Thyroid gland (tissue), 4 donors: ENCODE results near the gene ANKHD1.

Experiments used
- POLR2A ChIP-seq, 2 donors: fragments of 450-650 bp; IDR thresholded peaks; one replicate each; pipeline ENCODE4 v1.6.1; 2017; ENCODE audit warnings: antibody characterized with exemption in 2 of 2, mild to moderate bottlenecking in 2 of 2, moderate library complexity in 1 of 2
- TF ChIP-seq, protein P1 (sequence below), 6 experiments: fragments of 200-600 bp in 3 of 6; fragments of 450-650 bp in 3 of 6; sonication (generic) in 3 of 6; IDR thresholded peaks; one replicate each; pipeline ENCODE4 v1.5.1; 2016 to 2019; ENCODE audit warnings: antibody characterized with exemption in 6 of 6, mild to moderate bottlenecking in 2 of 6, inconsistent platforms in 1 of 6, moderate library complexity in 1 of 6

GRCh38 chr5:140560227-140560626 lies 158.6 kb downstream of the ANKHD1 start:
- TF ChIP-seq, protein P1, sequence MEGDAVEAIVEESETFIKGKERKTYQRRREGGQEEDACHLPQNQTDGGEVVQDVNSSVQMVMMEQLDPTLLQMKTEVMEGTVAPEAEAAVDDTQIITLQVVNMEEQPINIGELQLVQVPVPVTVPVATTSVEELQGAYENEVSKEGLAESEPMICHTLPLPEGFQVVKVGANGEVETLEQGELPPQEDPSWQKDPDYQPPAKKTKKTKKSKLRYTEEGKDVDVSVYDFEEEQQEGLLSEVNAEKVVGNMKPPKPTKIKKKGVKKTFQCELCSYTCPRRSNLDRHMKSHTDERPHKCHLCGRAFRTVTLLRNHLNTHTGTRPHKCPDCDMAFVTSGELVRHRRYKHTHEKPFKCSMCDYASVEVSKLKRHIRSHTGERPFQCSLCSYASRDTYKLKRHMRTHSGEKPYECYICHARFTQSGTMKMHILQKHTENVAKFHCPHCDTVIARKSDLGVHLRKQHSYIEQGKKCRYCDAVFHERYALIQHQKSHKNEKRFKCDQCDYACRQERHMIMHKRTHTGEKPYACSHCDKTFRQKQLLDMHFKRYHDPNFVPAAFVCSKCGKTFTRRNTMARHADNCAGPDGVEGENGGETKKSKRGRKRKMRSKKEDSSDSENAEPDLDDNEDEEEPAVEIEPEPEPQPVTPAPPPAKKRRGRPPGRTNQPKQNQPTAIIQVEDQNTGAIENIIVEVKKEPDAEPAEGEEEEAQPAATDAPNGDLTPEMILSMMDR (IDR thresholded peaks at IDR 0.05) = no peak
- no peak for TF ChIP-seq POLR2A (IDR thresholded peaks at IDR 0.05)
